GM20000 (cell line): ENCODE results near the gene PHF5A.
"Not testable (repeated sequence)": the region's sequence is repeated elsewhere in the genome, so short reads cannot be mapped to it uniquely, and the experiment has no call there.

Experiments used
- DNase-seq: peaks from one replicate; pipeline ENCODE4 v3.0.0; 2012; ENCODE audit warnings: low spot score
- CTCF ChIP-seq: IDR thresholded peaks from 2 replicates; pipeline ENCODE4 v1.5.1; 2012; ENCODE audit warnings: mild to moderate bottlenecking, control low read depth; ENCODE audit errors: extremely low read depth, missing control alignments

PHF5A gene

DNA sequence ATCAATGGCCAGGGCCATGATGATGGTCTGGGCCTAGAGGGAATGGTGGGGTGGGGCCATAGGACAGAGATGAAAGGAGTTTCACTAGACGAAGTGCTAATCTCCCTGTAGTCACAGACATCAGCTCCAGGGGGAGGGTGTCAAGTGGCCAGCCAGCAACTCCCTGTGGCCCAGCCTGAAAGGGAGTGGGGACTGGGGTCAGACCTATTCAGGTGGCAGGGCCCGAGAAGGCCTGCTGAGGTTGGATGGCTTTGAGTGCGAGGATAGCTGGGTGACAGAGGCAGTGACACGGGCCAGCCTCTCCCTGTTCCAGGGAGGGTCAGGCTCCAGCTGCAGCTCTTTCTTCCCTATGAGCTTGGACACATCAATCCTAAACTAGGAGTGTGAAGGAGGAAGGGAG lies 32.9 kb downstream of the PHF5A start:
- DNase-seq = no peak
- no peak for TF ChIP-seq CTCF

- not testable (repeated sequence) for DNase-seq
These were observed 34.0 kb downstream of the PHF5A start for GRCh38 chr22:41434361-41435003.

DNA sequence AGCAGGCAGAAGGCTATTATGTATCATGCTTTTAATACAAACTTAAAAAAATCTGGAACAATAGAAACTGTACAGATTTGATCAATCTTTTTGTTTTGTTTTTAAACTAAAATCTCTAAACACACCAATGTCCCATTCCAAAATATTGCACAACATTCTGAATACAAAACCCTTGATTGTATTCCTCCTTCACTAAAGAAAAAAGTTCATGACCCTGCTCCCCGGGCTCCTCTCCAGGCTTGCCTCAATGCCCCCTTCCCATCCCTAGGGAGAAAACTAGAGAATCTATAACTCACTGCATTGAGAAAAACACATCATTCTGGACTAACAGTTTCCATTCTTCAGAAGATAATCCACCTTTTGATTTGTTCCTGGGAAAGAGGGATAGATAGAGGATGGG lies 35.0 kb downstream of the PHF5A start:
- DNase-seq = not testable (repeated sequence)

- no peak for TF ChIP-seq CTCF
- no peak for DNase-seq
These were observed 36.8 kb downstream of the PHF5A start for GRCh38 chr22:41431656-41432055.

DNA sequence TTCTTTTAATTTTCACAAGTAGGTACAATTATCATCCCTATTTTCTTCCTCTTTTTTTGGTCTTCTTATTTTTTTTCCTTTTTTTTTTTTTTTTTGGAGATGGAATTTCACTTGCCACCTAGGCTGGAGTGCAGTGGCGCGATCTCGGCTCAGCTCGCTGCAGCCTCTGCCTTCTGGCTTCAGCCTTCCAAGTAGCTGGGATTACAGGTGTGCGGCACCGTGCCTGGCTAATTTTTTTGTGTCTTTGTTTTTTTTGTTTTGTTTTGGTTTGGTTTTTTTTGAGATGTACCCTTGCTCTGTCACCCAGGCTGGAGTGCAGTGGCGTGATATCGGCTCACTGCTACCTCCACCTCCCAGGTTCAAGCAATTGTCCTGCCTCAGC lies 38.5 kb downstream of the PHF5A start:
- DNase-seq = no peak
- no peak for TF ChIP-seq CTCF

- DNase-seq = no peak
These were observed 39.1 kb downstream of the PHF5A start for GRCh38 chr22:41429232-41429950.

GRCh38 chr22:41425660-41426365 lies 42.7 kb downstream of the PHF5A start:
- no peak for TF ChIP-seq CTCF
- DNase-seq = no peak

More at GRCh38 chr22:41429232-41429950, 39.1 kb downstream of the PHF5A start:
- no peak for TF ChIP-seq CTCF

DNA sequence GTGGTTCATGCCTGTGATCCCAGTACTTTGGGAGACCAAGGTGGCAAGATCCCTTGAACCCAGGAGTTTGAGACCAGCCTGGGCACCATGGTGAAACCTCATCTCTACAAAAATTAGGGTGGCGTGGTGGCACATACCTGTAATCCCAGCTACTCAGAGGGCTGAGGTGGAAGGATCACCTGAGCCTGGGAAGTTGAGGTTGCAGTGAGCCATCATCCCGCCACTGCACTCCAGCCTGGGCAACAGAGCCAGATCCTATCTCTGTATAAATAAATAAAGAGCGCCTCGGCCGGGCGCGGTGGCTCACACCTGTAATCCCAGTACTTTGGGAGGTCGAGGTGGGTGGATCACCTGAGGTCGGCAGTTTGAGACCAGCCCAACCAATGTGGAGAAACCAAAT lies 49.8 kb downstream of the PHF5A start:
- no peak for TF ChIP-seq CTCF

More for the DNA sequence above, 49.8 kb downstream of the PHF5A start:
- DNase-seq = no peak
